ENCODE results near the gene ERC2. TPM values are rescaled to one million over a fixed set of nuclear protein-coding genes. Genes with fewer than 3 reads are reported as not detected.

The ERC2 gene
- total RNA-seq, 2 donors from 2014 or later: 16.1 to 22.8 TPM

DNA sequence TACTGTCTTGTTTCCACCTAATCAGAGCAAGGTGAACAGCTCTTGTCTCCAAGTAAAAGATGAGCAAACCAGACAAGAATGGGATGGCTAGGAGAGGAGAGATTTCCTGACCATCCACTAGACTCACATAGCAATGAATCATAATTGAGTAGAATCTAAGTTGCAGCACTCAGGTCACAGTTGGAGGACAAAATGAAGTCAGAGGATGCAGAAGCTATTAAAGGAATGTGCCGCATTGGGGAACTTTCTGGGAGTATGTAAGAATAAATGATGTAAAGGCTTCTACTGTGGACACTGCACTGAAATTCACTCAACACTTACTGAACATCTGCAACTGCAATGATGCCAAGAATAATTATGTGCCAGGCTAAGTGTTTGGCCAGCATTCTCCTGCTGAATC, 763.7 kb downstream of the ERC2 start:
- no CpG with 5 or more reads among the region's 1 CpG for WGBS, 2 experiments (ENCODE audit: insufficient coverage in 1 of 2, insufficient read length in 1 of 2)

DNA sequence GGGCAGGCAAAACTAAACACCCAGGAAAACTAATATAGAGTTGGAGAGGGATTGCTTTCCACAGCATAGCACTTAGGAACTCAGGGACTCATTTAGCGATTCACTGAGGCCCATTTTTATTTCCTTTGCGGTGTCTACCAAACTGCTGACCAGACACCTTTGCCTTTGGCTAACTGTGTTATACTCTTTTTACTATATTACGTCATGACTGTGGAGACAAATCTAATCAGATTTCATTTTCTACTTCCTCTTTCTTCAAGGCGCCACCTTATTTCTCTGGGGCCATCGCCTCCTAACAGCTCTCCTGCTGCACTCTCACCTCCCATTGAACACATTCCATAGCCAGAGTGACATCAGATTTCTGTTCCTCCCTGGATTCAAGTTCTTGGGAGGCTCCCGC, 765.4 kb downstream of the ERC2 start:
- Histone ChIP-seq H3K9me3 (ENCODE audit: control insufficient read depth, low read length) (no peaks in the 10 kb centered on the region), H3K36me3 (ENCODE audit: control insufficient read depth, insufficient read depth, low read length) (no peaks in the 10 kb centered on the region), H3K9ac (ENCODE audit: extremely low read depth, low read length, poor library complexity, severe bottlenecking) (no peak overlapping the region), H3K27me3 (ENCODE audit: control insufficient read depth, insufficient read depth, low read length, poor library complexity, severe bottlenecking) (no peaks in the 10 kb centered on the region), H3K4me1 (ENCODE audit: control insufficient read depth, insufficient read depth, low read length) (no peaks in the 10 kb centered on the region), H3K4me3 (ENCODE audit: low read length) (no peak overlapping the region), H3K27ac (ENCODE audit: low read depth, low read length) (no peak overlapping the region)
- no peak for DNase-seq
- TF ChIP-seq, protein P1, sequence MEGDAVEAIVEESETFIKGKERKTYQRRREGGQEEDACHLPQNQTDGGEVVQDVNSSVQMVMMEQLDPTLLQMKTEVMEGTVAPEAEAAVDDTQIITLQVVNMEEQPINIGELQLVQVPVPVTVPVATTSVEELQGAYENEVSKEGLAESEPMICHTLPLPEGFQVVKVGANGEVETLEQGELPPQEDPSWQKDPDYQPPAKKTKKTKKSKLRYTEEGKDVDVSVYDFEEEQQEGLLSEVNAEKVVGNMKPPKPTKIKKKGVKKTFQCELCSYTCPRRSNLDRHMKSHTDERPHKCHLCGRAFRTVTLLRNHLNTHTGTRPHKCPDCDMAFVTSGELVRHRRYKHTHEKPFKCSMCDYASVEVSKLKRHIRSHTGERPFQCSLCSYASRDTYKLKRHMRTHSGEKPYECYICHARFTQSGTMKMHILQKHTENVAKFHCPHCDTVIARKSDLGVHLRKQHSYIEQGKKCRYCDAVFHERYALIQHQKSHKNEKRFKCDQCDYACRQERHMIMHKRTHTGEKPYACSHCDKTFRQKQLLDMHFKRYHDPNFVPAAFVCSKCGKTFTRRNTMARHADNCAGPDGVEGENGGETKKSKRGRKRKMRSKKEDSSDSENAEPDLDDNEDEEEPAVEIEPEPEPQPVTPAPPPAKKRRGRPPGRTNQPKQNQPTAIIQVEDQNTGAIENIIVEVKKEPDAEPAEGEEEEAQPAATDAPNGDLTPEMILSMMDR (conservative IDR thresholded peaks at IDR 0.05): no peak
- Mint-ChIP-seq H3K36me3 (ENCODE audit: low read depth) (no peaks in the 10 kb centered on the region), H3K4me1 (peaks cover 3% of the 10 kb centered on the region), H3K27ac (no peak overlapping the region), H3K27me3 (ENCODE audit: insufficient read depth) (peaks cover under 1% of the 10 kb centered on the region), H3K4me3 (no peak overlapping the region), H3K9me3 (no peaks in the 10 kb centered on the region)
- 92 to 100% methylated on average over 6 of the region's 6 CpGs for WGBS, 2 experiments (ENCODE audit: insufficient coverage in 1 of 2, insufficient read length in 1 of 2)

More for the DNA sequence above, 763.7 kb downstream of the ERC2 start:
- Mint-ChIP-seq H3K27me3 (ENCODE audit: insufficient read depth) (no peaks in the 10 kb centered on the region), H3K36me3 (ENCODE audit: low read depth) (no peaks in the 10 kb centered on the region), H3K27ac (no peak overlapping the region), H3K9me3 (no peaks in the 10 kb centered on the region), H3K4me3 (no peak overlapping the region), H3K4me1 (peaks cover 16% of the 10 kb centered on the region)
- Histone ChIP-seq H3K9ac (ENCODE audit: extremely low read depth, low read length, poor library complexity, severe bottlenecking) (no peak overlapping the region), H3K4me1 (ENCODE audit: control insufficient read depth, insufficient read depth, low read length) (peaks cover 4% of the 10 kb centered on the region), H3K27me3 (ENCODE audit: control insufficient read depth, insufficient read depth, low read length, poor library complexity, severe bottlenecking) (no peaks in the 10 kb centered on the region), H3K36me3 (ENCODE audit: control insufficient read depth, insufficient read depth, low read length) (no peaks in the 10 kb centered on the region), H3K4me3 (ENCODE audit: low read length) (no peak overlapping the region), H3K9me3 (ENCODE audit: control insufficient read depth, low read length) (no peaks in the 10 kb centered on the region), H3K27ac (ENCODE audit: low read depth, low read length) (no peak overlapping the region)
- TF ChIP-seq, protein P1 (conservative IDR thresholded peaks at IDR 0.05): no peak
- DNase-seq: no peak

DNA sequence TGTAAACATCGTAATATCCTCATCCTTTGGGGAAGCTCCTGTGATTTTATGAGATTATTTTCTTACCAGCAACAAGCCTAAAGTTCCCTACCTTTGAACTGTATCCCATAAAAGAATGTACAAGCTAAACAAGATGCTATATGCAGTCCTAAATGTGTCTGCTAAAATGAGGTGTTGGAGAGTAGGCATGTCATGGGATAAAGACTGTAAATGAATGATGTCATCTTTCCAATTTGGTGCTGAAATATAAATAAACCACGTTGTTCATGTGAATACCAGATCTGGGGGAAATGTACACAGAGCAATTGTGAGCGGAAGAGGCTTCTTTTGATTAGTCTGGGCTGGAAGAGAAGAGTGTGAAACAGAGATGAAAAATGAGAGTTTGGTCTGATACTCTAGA, 766.3 kb downstream of the ERC2 start:
- peaks cover 8% of the 10 kb centered on the region for H3K27me3 Mint-ChIP-seq (ENCODE audit: insufficient read depth)
- no peaks in the 10 kb centered on the region for H3K27me3 ChIP-seq (ENCODE audit: control insufficient read depth, insufficient read depth, low read length, poor library complexity, severe bottlenecking)
- no peak overlapping the region for H3K9ac ChIP-seq (ENCODE audit: extremely low read depth, low read length, poor library complexity, severe bottlenecking)
- no peaks in the 10 kb centered on the region for H3K9me3 Mint-ChIP-seq
- H3K4me1 Mint-ChIP-seq: peaks cover 2% of the 10 kb centered on the region
- TF ChIP-seq, protein P1 (conservative IDR thresholded peaks at IDR 0.05): no peak
- H3K4me1 ChIP-seq (ENCODE audit: control insufficient read depth, insufficient read depth, low read length): no peaks in the 10 kb centered on the region
- no peaks in the 10 kb centered on the region for H3K9me3 ChIP-seq (ENCODE audit: control insufficient read depth, low read length)
- no peaks in the 10 kb centered on the region for H3K36me3 Mint-ChIP-seq (ENCODE audit: low read depth)
- H3K36me3 ChIP-seq (ENCODE audit: control insufficient read depth, insufficient read depth, low read length): no peaks in the 10 kb centered on the region
- no peak overlapping the region for H3K27ac Mint-ChIP-seq
- H3K4me3 ChIP-seq (ENCODE audit: low read length): no peak overlapping the region
- H3K27ac ChIP-seq (ENCODE audit: low read depth, low read length): no peak overlapping the region
- DNase-seq: no peak
- no peak overlapping the region for H3K4me3 Mint-ChIP-seq
- 92 to 96% methylated on average over 3 of the region's 3 CpGs for WGBS, 2 experiments (ENCODE audit: insufficient coverage in 1 of 2, insufficient read length in 1 of 2)
